Measurements from ENCODE around the gene NTM.

GRCh38 chr11:131454989-131455388 is 84.6 kb downstream of the NTM start:
- no peak for TF ChIP-seq POLR2A (IDR thresholded peaks at IDR 0.05)
- TF ChIP-seq, protein P1, sequence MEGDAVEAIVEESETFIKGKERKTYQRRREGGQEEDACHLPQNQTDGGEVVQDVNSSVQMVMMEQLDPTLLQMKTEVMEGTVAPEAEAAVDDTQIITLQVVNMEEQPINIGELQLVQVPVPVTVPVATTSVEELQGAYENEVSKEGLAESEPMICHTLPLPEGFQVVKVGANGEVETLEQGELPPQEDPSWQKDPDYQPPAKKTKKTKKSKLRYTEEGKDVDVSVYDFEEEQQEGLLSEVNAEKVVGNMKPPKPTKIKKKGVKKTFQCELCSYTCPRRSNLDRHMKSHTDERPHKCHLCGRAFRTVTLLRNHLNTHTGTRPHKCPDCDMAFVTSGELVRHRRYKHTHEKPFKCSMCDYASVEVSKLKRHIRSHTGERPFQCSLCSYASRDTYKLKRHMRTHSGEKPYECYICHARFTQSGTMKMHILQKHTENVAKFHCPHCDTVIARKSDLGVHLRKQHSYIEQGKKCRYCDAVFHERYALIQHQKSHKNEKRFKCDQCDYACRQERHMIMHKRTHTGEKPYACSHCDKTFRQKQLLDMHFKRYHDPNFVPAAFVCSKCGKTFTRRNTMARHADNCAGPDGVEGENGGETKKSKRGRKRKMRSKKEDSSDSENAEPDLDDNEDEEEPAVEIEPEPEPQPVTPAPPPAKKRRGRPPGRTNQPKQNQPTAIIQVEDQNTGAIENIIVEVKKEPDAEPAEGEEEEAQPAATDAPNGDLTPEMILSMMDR (IDR thresholded peaks at IDR 0.05): no peak

Data from uterus (tissue), 2 donors.